ENCODE measurements around the gene ZNF787. TPM values are rescaled to one million over a fixed set of nuclear protein-coding genes. Genes with fewer than 3 reads are reported as not detected.
"Not testable (repeated sequence)": the region's sequence is repeated elsewhere in the genome, so short reads cannot be mapped to it uniquely, and the experiment has no call there.

Gene ZNF787
- total RNA-seq, 2 experiments from 2014 or later: 24.2 to 26.1 TPM

- H3K4me1 Mint-ChIP-seq (ENCODE audit: low read depth): peaks cover 46% of the 10 kb centered on the region
- no peak for DNase-seq
- peaks cover 7% of the 10 kb centered on the region for H3K36me3 Mint-ChIP-seq (ENCODE audit: low read depth)
- no peaks in the 10 kb centered on the region for H3K27me3 Mint-ChIP-seq (ENCODE audit: low read depth)
- CTCF ChIA-PET: no interaction called here
- intact Hi-C loops (cut with micrococcal nuclease): no loop called here
- no peak overlapping the region for H3K4me3 Mint-ChIP-seq
- no peaks in the 10 kb centered on the region for H3K9me3 Mint-ChIP-seq
- H3K27ac Mint-ChIP-seq: no peak overlapping the region
Observed at GRCh38 chr19:56106993-56107392, 14.1 kb downstream of the ZNF787 start.

GRCh38 chr19:56106397-56106849, 14.7 kb downstream of the ZNF787 start:
- intact Hi-C loops (cut with micrococcal nuclease): no loop called here
- Mint-ChIP-seq H3K27ac (peak overlapping the region; percentile 24), H3K9me3 (no peaks in the 10 kb centered on the region), H3K36me3 (ENCODE audit: low read depth) (peaks cover 9% of the 10 kb centered on the region), H3K4me1 (ENCODE audit: low read depth) (peaks cover 40% of the 10 kb centered on the region), H3K4me3 (no peak overlapping the region), H3K27me3 (ENCODE audit: low read depth) (no peaks in the 10 kb centered on the region)
- CTCF ChIA-PET: no interaction called here
- no peak for DNase-seq

GRCh38 chr19:56105831-56106396, 15.2 kb downstream of the ZNF787 start:
- H3K4me3 Mint-ChIP-seq: not testable (repeated sequence)
- intact Hi-C loops (cut with micrococcal nuclease): loop anchor here (1.0 kb wide), 1 partner anchor 66 kb away; no protein-coding TSS in a partner anchor

GRCh38 chr19:56105090-56105701, 15.9 kb downstream of the ZNF787 start:
- Mint-ChIP-seq H3K36me3 (ENCODE audit: low read depth) (peaks cover 10% of the 10 kb centered on the region), H3K9me3 (no peaks in the 10 kb centered on the region), H3K4me3 (no peak overlapping the region), H3K27ac (no peak overlapping the region), H3K4me1 (ENCODE audit: low read depth) (peaks cover 34% of the 10 kb centered on the region), H3K27me3 (ENCODE audit: low read depth) (no peaks in the 10 kb centered on the region)
- DNase-seq: peak; percentile 62
- intact Hi-C loops (cut with micrococcal nuclease): loop anchor here (1.0 kb wide), 1 partner anchor 67 kb away; no protein-coding TSS in a partner anchor
- CTCF ChIA-PET: interaction anchor here (0.5 to 2.0 kb wide), 4 partner anchors 9 to 125 kb away, joined by 3 to 9 read pairs (median 3); partner anchors contain the start of gene ZNF444

More at GRCh38 chr19:56105831-56106396, 15.2 kb downstream of the ZNF787 start:
- CTCF ChIA-PET: interaction anchor here (0.5 to 2.0 kb wide), 3 partner anchors 10 to 1712 kb away, joined by 3 to 9 read pairs (median 3); partner anchors contain the start of gene ZNF444
- H3K27me3 Mint-ChIP-seq (ENCODE audit: low read depth); H3K9me3 Mint-ChIP-seq; DNase-seq: not testable (repeated sequence)
- H3K36me3 Mint-ChIP-seq (ENCODE audit: low read depth): peaks cover 10% of the 10 kb centered on the region
- peaks cover 38% of the 10 kb centered on the region for H3K4me1 Mint-ChIP-seq (ENCODE audit: low read depth)
- H3K27ac Mint-ChIP-seq: peak overlapping the region; percentile 24

- intact Hi-C loops (cut with micrococcal nuclease): no loop called here
- CTCF ChIA-PET: interaction anchor here (2.0 kb wide), 1 partner anchor 9 kb away, joined by 9 read pairs; no protein-coding TSS in a partner anchor
- Mint-ChIP-seq H3K4me1 (ENCODE audit: low read depth) (peaks cover 32% of the 10 kb centered on the region), H3K36me3 (ENCODE audit: low read depth) (peaks cover 10% of the 10 kb centered on the region), H3K27me3 (ENCODE audit: low read depth) (no peaks in the 10 kb centered on the region), H3K27ac (no peak overlapping the region), H3K9me3 (no peaks in the 10 kb centered on the region), H3K4me3 (no peak overlapping the region)
- no peak for DNase-seq
Observed at GRCh38 chr19:56104423-56104822, 16.7 kb downstream of the ZNF787 start.

GRCh38 chr19:56103027-56103614, 18.0 kb downstream of the ZNF787 start:
- Mint-ChIP-seq H3K4me3 (no peak overlapping the region), H3K9me3 (no peaks in the 10 kb centered on the region), H3K36me3 (ENCODE audit: low read depth) (peaks cover 10% of the 10 kb centered on the region), H3K4me1 (ENCODE audit: low read depth) (peaks cover 29% of the 10 kb centered on the region), H3K27me3 (ENCODE audit: low read depth) (no peaks in the 10 kb centered on the region), H3K27ac (no peak overlapping the region)
- intact Hi-C loops (cut with micrococcal nuclease): no loop called here
- CTCF ChIA-PET: no interaction called here
- no peak for DNase-seq

GRCh38 chr19:56101746-56102535, 19.2 kb downstream of the ZNF787 start:
- no peak for DNase-seq
- H3K36me3 Mint-ChIP-seq (ENCODE audit: low read depth): peaks cover 10% of the 10 kb centered on the region
- H3K27me3 Mint-ChIP-seq (ENCODE audit: low read depth): no peaks in the 10 kb centered on the region
- no peaks in the 10 kb centered on the region for H3K9me3 Mint-ChIP-seq
- intact Hi-C loops (cut with micrococcal nuclease): no loop called here
- no peak overlapping the region for H3K4me3 Mint-ChIP-seq
- H3K4me1 Mint-ChIP-seq (ENCODE audit: low read depth): peaks cover 22% of the 10 kb centered on the region
- CTCF ChIA-PET: interaction anchor here (1.1 kb wide), 1 partner anchor 151 kb away, joined by 3 read pairs; no protein-coding TSS in a partner anchor
- no peak overlapping the region for H3K27ac Mint-ChIP-seq

GRCh38 chr19:56101095-56101494, 20.0 kb downstream of the ZNF787 start:
- H3K27ac Mint-ChIP-seq: no peak overlapping the region
- H3K4me1 Mint-ChIP-seq (ENCODE audit: low read depth): peaks cover 13% of the 10 kb centered on the region
- no peaks in the 10 kb centered on the region for H3K27me3 Mint-ChIP-seq (ENCODE audit: low read depth)
- H3K36me3 Mint-ChIP-seq (ENCODE audit: low read depth): peaks cover 5% of the 10 kb centered on the region
- H3K4me3 Mint-ChIP-seq: no peak overlapping the region
- H3K9me3 Mint-ChIP-seq: no peaks in the 10 kb centered on the region
- no peak for DNase-seq
- CTCF ChIA-PET: no interaction called here
- intact Hi-C loops (cut with micrococcal nuclease): no loop called here

- Mint-ChIP-seq H3K4me3 (no peak overlapping the region), H3K27me3 (ENCODE audit: low read depth) (no peaks in the 10 kb centered on the region), H3K4me1 (ENCODE audit: low read depth) (peaks cover 4% of the 10 kb centered on the region), H3K36me3 (ENCODE audit: low read depth) (peaks cover 10% of the 10 kb centered on the region), H3K9me3 (no peaks in the 10 kb centered on the region), H3K27ac (no peak overlapping the region)
- no peak for DNase-seq
- CTCF ChIA-PET: no interaction called here
- intact Hi-C loops (cut with micrococcal nuclease): no loop called here
Observed at GRCh38 chr19:56099638-56100539, 21.2 kb downstream of the ZNF787 start.

GRCh38 chr19:56098731-56099568, 22.1 kb downstream of the ZNF787 start:
- CTCF ChIA-PET: no interaction called here

GRCh38 chr19:56098237-56098636, 22.9 kb downstream of the ZNF787 start:
- H3K4me3 Mint-ChIP-seq; CTCF ChIA-PET; H3K9me3 Mint-ChIP-seq; H3K4me1 Mint-ChIP-seq (ENCODE audit: low read depth); H3K27ac Mint-ChIP-seq; H3K27me3 Mint-ChIP-seq (ENCODE audit: low read depth); DNase-seq; intact Hi-C loops (cut with micrococcal nuclease): not testable (repeated sequence)
- H3K36me3 Mint-ChIP-seq (ENCODE audit: low read depth): peaks cover 19% of the 10 kb centered on the region

More at GRCh38 chr19:56098731-56099568, 22.1 kb downstream of the ZNF787 start:
- Mint-ChIP-seq H3K27ac (no peak overlapping the region), H3K27me3 (ENCODE audit: low read depth) (no peaks in the 10 kb centered on the region), H3K4me3 (no peak overlapping the region), H3K36me3 (ENCODE audit: low read depth) (peaks cover 16% of the 10 kb centered on the region), H3K4me1 (ENCODE audit: low read depth) (no peaks in the 10 kb centered on the region), H3K9me3 (no peaks in the 10 kb centered on the region)
- no peak for DNase-seq
- intact Hi-C loops (cut with micrococcal nuclease): no loop called here

Measured in activated naive CD4-positive, alpha-beta T cell treated with anti-CD3 and anti-CD28 coated beads for 36 hours (primary cell).